LNCAP (cell line): ENCODE results near the gene PRCP.
A peak's percentile ranks its signal among the peaks of the same experiment; 100 is the strongest.

ENCODE experiments used
- TF ChIP-seq, protein P1 (sequence below): fragments of 450-650 bp; IDR thresholded peaks from 2 replicates; pipeline ENCODE4 v1.5.1; 2017; ENCODE audit warnings: mild to moderate bottlenecking

The PRCP gene

DNA sequence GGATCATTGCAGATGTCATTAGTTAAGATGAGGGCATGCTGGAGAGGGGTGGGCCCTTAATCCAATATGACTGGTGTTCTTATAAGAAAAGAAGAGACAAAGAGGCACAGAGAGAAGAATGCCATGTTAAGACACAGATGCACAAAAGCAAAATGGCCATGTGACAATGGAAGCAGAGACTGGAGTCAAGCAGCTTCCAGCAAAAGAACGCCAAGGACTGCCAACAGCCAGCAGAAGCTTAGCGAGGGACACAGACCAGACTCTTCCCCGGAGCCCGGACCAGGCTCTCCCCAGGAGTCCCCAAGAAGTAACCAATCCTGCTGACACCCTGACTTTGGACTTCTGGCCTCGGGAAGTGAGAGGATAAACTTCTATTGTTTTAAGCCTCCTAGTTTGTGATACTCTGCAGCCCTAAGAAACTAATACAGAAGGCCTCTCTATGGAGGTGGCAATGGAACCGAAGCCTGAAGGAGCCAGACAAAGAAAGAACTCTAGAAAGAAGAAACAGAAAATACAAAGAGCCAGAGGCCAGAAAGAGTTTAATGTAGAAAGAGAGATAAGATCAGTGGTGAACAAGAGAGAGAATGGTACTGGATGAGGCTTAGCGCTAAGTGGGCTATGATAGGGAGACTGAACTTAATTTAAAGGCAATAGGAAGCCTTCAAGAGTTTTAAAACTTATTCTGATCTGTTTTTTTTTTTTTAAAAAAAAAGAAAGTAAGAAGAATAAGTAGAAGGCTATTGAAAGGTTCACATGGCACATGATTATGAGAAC lies 27.7 kb downstream of the PRCP start:
- TF ChIP-seq, protein P1, sequence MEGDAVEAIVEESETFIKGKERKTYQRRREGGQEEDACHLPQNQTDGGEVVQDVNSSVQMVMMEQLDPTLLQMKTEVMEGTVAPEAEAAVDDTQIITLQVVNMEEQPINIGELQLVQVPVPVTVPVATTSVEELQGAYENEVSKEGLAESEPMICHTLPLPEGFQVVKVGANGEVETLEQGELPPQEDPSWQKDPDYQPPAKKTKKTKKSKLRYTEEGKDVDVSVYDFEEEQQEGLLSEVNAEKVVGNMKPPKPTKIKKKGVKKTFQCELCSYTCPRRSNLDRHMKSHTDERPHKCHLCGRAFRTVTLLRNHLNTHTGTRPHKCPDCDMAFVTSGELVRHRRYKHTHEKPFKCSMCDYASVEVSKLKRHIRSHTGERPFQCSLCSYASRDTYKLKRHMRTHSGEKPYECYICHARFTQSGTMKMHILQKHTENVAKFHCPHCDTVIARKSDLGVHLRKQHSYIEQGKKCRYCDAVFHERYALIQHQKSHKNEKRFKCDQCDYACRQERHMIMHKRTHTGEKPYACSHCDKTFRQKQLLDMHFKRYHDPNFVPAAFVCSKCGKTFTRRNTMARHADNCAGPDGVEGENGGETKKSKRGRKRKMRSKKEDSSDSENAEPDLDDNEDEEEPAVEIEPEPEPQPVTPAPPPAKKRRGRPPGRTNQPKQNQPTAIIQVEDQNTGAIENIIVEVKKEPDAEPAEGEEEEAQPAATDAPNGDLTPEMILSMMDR = no peak

DNA sequence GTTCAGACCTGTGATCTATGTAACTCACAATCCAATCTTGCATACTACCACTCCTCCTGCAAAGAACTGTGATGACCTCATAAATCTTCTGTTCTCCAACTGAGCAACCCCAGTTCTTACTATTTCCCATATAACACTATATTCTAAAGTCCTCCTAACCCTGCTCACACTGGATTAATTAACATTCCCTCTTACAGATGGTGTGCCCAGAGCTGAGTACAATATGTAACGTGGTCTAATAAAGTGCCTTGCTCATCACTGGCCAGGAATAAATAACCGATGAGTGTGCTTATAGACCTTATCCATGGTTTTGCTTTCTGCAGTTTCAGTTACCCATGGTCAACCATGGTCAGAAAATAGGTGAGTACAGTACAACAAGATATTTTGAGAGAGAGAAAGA lies 28.6 kb downstream of the PRCP start:
- TF ChIP-seq, protein P1 = no peak

DNA sequence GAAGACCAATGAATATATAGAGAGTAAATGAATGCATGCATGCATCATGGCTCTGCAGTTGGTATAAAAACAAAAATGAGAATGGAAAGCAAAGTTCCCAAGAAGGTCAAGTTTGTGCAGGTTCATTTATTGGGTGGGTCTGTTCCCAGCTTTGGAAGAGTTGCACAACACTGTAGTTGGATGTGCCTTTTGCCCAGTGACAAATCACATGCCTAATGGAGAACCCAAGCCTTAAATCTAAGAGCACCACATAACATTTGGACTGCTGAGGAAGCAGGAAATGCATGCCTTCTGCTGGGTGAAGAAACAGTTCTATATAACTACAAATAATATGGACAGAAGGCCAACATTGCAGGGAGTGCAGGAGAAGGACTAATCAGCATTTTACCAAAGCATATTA lies 30.6 kb downstream of the PRCP start:
- TF ChIP-seq, protein P1 = no peak

DNA sequence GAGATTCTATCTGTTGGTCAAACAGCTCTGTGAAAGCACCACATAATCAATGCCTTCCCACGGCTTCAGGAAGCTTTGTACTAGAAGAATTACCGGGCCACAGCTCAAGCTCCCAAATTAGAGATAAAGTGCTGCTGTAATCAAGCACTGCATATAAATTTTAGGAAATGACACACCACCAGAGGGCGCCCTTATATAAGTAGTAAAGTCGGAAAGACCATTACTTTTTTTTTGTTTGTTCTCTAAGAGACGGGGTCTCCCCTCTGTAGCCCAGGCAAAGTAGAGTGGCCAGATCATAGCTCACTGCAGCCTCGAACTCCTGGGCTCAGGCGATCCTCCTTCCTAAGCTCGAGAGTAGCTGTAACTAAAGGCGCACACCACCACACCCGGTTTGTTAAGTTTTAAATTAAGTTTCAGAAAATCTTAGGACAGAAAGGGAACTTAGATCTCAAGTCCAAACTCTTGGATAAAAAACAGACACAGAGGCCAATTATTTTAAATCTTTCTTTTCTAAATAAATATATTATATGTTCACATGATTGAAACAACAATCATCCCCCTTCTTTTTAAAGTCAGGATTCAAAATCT lies 32.6 kb downstream of the PRCP start:
- TF ChIP-seq, protein P1 = peak; percentile 63

DNA sequence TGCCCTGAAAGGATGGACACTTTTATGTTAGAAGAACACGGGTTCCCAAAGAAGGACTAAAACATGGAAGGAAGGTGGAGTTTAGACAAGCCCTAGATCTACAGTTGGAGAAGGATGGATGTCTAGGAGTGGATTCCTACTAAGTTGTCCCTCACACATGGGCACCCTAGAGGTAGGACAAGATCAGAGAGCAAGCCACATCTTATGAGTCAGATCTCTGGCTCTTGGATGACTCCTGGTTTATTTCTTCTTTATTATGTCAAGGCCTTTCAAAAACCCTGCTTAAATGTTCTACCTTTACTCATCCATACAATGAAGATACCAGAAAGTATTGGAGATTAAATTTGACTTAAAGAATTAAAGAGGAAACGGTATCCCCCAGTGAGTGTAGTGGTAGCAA lies 34.4 kb downstream of the PRCP start:
- TF ChIP-seq, protein P1 = no peak

DNA sequence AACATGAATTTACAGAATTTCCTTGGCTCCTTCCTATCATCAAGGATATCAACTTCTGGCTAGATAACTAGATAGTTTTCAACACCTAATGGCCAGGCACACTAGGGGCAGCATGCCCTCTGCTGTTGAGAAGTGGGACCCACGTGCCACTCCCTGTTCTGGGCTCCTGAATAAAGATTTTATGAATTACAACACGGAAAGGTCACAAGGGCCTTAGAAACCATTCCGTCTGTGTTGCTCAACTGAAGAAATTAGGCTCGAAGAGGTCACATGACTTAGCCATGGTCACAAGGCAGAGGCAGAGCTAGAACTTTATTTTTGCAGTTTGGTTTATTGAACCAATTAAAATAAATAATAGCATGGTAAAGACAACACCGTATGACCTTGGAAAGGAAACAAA lies 36.0 kb downstream of the PRCP start:
- TF ChIP-seq, protein P1 = peak; percentile 83

DNA sequence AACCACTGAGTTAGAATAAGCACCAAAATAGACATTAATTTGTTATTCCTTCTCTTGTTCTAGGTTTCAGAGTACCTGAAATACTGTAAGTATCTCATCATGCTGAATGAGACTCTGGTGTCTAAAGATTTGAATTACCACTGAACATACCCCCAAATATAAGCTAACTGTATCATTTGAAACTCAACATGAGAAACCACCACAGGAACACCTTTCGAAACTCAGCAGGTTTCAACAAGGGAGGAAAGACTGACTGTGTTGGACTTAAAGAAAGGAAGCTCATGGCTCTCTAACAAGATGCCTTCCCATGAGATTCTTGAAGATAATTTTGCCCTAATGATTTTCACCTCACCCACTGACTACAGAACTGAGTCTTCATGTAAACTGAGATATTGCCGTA lies 37.0 kb downstream of the PRCP start:
- TF ChIP-seq, protein P1 = no peak
